Measurements from ENCODE around the gene WNT11. TPM values are rescaled to one million over a fixed set of nuclear protein-coding genes. Genes with fewer than 3 reads are reported as not detected.
A peak's percentile ranks its signal among the peaks of the same experiment; 100 is the strongest.

Gene WNT11
- total RNA-seq, 1 experiment from 2014 or later: not detected

- peaks cover 24% of the 10 kb centered on the region for H3K23me2 ChIP-seq (ENCODE audit: insufficient read length, low read depth, low read length, poor library complexity, severe bottlenecking)
- no peak overlapping the region for H2AFZ ChIP-seq (ENCODE audit: low read length)
- Mint-ChIP-seq H3K36me3 (ENCODE audit: insufficient read depth in 1 of 3, low read depth in 3 of 3) (no peaks in the 10 kb centered on the region; a peak in 2 of 7 replicates), H3K27me3 (ENCODE audit: low read depth) (peaks cover 90% of the 10 kb centered on the region), H3K4me3 (peak overlapping the region; percentile 56 to 83), H3K4me1 (peaks cover 19 to 36% of the 10 kb centered on the region in 2 experiments), H3K9me3 (no peaks in the 10 kb centered on the region), H3K27ac (no peak overlapping the region)
- H3T11ph ChIP-seq (ENCODE audit: low read length): no peak overlapping the region
- H3K27me3 ChIP-seq (ENCODE audit: insufficient read depth, low read length): peaks cover 55% of the 10 kb centered on the region
- H3K9ac ChIP-seq (ENCODE audit: extremely low read depth, insufficient read length, low read length): no peak overlapping the region
- no peak for DNase-seq
- TF ChIP-seq, protein P1, sequence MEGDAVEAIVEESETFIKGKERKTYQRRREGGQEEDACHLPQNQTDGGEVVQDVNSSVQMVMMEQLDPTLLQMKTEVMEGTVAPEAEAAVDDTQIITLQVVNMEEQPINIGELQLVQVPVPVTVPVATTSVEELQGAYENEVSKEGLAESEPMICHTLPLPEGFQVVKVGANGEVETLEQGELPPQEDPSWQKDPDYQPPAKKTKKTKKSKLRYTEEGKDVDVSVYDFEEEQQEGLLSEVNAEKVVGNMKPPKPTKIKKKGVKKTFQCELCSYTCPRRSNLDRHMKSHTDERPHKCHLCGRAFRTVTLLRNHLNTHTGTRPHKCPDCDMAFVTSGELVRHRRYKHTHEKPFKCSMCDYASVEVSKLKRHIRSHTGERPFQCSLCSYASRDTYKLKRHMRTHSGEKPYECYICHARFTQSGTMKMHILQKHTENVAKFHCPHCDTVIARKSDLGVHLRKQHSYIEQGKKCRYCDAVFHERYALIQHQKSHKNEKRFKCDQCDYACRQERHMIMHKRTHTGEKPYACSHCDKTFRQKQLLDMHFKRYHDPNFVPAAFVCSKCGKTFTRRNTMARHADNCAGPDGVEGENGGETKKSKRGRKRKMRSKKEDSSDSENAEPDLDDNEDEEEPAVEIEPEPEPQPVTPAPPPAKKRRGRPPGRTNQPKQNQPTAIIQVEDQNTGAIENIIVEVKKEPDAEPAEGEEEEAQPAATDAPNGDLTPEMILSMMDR (conservative IDR thresholded peaks at IDR 0.05): no peak
- H4K5ac ChIP-seq (ENCODE audit: insufficient read length, low read depth, low read length): no peak overlapping the region
- H2BK15ac ChIP-seq (ENCODE audit: low read depth, low read length): no peak overlapping the region
- H2BK20ac ChIP-seq (ENCODE audit: low read depth, low read length, poor library complexity, severe bottlenecking): no peak overlapping the region
- no peaks in the 10 kb centered on the region for H3K79me1 ChIP-seq (ENCODE audit: insufficient read depth, low read depth, low read length, poor library complexity, severe bottlenecking)
- no peak overlapping the region for H2BK5ac ChIP-seq (ENCODE audit: insufficient read length, low read length)
- H3K14ac ChIP-seq (ENCODE audit: insufficient read depth, low read length): no peak overlapping the region
- H4K91ac ChIP-seq (ENCODE audit: insufficient read length, low read depth, low read length): no peak overlapping the region
- H3K79me2 ChIP-seq (ENCODE audit: insufficient read depth, low read length): no peaks in the 10 kb centered on the region
- no peak overlapping the region for H3K56ac ChIP-seq (ENCODE audit: insufficient read length, low read depth, low read length)
- no peak overlapping the region for H4K8ac ChIP-seq (replicated peaks; ENCODE audit: insufficient read length, low read depth, low read length)
- no peak overlapping the region for H2BK12ac ChIP-seq (ENCODE audit: insufficient read length, low read depth, low read length)
- no CpG with 5 or more reads among the region's 35 CpGs for WGBS (ENCODE audit: extremely low coverage, insufficient read length, low lambda C conversion rate)
- no peak overlapping the region for H3K18ac ChIP-seq (ENCODE audit: insufficient read length, low read depth, low read length)
- H3K4ac ChIP-seq (ENCODE audit: low read depth, low read length): no peak overlapping the region
- H3K27ac ChIP-seq (ENCODE audit: insufficient read length, low read depth, low read length): no peak overlapping the region
- H2BK120ac ChIP-seq (ENCODE audit: low read depth, low read length, poor library complexity, severe bottlenecking): no peak overlapping the region
- 0 out of 2 replicates have a peak, but pooled peaks cover 1% of the 10 kb centered on the region for H3K4me1 ChIP-seq (ENCODE audit: insufficient read depth, low read length)
- no peak overlapping the region for H3K23ac ChIP-seq (ENCODE audit: insufficient read length, low read depth, low read length)
- H2AK5ac ChIP-seq (ENCODE audit: insufficient read length, low read length): no peak overlapping the region
- no peaks in the 10 kb centered on the region for H3K9me3 ChIP-seq (ENCODE audit: control insufficient read depth, low read depth, low read length)
- no peaks in the 10 kb centered on the region for H4K20me1 ChIP-seq (ENCODE audit: control insufficient read depth, insufficient read depth, insufficient read length)
- peak overlapping the region; percentile 49 for H3K4me2 ChIP-seq (ENCODE audit: insufficient read depth, insufficient read length, low read length)
Observed at GRCh38 chr11:76210931-76211851, 4.9 kb upstream of the WNT11 start.
